HG02840 (cell line): ENCODE results near the gene CEND1.

Experiments
- ATAC-seq: cut with Tn5 transposase; IDR thresholded peaks from one replicate; pipeline ENCODE4 v1.9.1; 2021; ENCODE audit warnings: mild to moderate bottlenecking, moderate library complexity, moderate number of reproducible peaks; ENCODE audit not compliant: unreplicated experiment, low FRiP score

CEND1 gene

DNA sequence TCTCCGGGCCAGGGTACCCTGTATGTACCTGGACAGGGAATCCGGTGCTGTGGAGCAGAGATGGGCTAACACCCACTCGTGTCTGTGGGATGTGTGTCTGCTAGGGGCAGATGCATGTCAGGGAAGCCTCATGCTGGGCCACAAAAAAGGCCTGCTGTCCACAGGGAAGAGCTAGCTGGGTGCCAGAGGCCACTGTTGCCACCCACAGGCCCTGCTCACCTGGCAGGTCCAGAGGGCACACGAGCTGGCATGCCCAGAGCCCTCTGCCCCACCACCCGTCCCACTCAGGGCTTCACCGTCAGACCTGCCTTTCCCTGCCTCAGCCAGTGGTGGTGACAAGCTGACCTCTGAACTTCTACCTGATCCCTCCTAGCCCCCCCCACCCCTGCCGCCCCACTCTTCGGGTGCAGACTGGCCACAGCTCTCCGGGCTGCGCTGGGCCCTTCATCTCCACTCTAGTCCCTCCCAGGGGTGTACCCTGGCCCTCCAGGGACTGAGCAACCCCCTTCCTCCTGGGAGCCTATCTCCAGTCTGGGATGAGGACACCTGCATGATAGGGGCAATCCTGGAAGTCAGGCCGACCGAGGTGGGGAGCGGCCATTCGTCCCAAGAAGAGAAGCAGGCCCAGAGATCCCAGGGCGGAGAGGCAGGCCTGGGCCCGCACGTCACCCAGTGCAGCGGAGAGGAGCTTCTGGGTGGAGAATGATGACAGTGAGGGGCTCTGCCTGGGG lies 6.8 kb upstream of the CEND1 start:
- no peak for ATAC-seq

DNA sequence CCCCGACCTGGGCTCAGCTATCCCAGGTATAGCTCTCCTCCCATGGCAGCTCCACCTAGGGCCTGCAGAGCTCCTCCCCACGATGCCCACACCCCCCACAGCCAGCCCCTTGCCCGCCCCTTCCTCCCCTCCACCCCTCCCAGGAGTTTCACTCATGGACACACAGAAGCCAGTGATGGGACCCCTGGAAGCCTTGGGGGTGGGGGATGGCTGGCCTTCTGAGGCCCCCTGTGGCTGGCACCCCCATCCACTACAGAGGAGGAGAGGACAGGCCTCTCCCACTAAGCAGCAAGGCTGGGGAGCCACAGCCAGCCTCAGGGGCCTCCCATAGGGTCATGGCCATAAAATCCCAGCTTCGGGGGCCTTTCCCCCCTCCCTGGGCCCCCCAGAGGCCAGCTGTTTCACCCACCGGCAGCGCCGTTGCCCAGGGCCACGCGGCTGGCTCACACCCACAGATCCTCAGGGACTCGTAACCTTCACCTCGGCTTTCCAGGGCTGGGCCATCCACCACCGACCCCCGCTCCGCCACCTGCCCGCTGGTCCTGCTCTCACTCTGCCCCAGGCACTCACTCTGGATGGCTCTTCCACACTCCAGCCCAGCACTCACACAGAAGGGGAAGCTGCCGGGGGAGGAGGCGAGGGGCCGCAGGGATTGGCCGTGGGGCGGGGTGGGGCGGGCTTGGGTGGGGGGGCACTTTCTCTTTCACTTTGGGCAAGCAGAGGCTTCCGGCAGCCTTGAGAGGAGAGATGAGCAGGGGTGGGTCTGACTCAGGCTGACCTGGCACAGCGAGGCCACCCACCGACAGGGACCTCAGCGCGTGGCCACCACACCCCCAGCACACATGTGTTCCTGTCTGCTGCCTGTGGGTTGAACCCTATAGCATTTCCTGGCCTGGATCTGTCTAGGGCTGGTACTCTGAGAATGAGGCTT lies 6.0 kb upstream of the CEND1 start:
- ATAC-seq: no peak

GRCh38 chr11:794766-795633 lies 5.1 kb upstream of the CEND1 start:
- ATAC-seq: no peak

DNA sequence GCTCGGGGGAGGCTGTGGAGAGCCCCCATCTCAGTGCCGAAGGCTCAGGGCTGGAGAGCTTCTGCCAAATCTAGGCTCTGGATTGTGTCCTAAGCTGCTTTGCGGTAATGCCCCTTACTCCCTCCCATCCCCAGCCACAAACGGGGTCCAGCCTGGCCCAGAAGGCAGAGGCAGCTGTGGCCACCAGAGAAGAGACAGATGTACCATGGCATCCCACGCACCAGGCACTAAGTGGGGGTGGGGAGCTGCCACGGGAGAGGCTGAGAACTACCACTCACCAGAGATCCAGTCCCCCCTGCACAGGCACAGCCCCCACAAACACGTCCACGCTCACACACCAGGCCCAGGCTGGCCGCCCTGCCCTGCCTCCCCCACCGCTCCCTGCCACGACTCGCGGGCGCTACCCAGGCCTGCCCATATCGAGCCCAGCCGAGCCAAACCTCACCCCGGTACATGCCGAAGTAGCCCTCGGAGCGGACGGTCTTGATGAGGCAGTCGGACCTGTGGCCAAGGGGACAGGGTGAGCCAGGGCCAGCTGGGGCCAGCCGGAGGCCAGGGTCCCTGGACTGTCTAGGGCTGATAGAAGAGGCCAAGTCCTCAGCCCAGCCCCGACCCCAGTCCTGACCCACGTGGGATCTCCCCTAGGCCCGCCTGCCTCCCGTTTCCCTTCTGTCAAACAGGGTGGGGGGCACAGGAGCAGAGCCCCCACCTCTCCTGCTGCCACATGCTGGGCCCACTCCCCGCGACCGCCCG lies 4.3 kb upstream of the CEND1 start:
- no peak for ATAC-seq

DNA sequence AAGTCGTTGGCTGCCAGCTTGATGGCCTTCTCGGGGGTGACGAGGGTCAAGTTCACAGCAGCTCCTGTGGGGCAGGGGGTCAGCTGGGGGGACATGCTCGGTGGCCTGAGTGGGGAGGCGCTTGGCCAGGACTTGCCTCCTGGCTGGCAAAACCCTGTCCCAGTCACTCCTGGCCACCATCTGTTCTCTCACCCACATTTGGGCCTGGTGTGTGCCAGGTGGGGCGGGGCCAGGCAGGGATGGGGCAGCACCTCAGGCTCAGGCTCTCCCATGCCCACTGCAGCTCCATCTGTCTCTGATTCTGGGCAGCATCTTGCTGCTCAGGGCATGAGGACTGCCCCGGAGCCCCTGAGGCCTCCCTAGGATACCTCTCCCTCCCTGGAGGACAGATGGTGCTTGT lies 3.7 kb upstream of the CEND1 start:
- ATAC-seq: no peak

DNA sequence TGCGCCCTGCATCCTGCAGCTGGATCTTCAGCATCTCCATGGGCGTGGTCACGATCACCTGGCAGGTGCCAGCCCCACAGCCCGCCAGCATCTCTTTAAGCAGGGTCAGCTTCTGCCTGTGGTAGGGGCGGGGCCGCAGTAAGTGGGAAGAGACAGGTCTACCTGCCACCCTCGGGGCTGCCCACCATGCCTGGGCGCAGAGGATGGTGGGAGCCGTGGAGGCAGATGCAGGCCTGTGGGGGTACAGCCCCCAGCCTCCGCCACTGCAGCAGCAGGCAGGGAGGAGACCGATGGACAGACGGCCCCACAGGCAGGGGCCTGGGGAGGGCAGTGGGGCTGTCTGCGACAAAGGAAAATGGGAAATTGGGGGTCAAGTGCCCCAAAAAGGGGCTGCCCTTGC lies 3.0 kb upstream of the CEND1 start:
- no peak for ATAC-seq

DNA sequence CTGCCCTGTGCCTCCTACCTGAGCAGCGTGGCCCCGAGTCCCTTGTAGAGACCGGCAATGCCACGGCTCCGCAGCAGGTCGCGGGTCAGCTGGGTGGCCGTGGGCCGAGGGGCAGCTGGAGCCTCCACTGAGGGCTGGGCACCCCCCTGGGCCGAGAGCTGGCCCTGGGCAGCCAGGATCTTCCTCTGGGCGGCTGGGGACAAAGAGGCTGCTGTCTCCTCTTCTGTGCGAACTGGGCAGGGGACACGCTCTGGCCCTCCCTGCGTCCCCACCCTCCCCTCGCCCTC lies 2.6 kb upstream of the CEND1 start:
- no peak for ATAC-seq

DNA sequence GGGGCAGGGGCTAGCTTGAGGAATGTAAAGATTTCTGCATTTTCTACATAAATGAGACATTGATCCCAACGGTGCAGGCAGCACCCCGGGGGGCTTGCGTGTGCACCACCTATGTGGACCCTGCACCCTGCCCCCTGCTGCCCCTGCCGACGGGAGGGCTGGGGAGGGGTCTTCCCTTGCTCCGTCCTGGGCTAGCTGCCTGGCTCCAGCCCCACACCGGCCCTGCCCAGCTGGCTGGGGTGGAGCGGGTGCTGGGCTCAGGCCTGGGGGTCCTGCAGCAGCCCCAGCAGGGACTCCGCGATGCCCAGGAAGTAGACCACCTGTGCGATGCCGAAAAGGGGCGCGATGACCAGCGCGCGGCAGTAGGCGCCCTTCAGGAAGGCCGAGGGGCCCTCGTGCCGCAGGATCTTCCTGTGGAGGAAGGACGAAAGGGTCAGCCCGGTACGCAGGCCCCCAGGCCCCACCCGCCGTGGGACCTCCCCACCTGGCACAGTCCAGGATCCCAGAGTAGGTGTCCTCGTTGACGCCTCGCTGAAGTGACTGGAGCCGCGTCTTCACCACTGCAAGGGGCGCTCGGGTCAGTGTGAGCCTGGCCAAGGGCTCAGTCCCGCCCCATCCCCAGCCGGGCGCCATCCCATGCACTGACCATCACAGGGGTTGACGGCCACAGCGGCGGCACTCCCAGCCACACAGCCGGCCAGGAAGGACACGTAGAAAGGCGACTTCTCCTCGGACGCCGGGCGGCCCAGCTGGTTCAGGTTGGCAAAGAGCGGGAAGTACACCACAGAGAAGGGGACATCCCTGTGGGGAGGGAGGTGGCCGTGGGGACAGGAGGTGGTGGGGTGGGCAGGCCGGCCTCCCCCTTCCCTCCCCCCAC lies 2.0 kb upstream of the CEND1 start:
- no peak for ATAC-seq

- no peak for ATAC-seq
Measured at GRCh38 chr11:790721-791564, 1.1 kb upstream of the CEND1 start.

DNA sequence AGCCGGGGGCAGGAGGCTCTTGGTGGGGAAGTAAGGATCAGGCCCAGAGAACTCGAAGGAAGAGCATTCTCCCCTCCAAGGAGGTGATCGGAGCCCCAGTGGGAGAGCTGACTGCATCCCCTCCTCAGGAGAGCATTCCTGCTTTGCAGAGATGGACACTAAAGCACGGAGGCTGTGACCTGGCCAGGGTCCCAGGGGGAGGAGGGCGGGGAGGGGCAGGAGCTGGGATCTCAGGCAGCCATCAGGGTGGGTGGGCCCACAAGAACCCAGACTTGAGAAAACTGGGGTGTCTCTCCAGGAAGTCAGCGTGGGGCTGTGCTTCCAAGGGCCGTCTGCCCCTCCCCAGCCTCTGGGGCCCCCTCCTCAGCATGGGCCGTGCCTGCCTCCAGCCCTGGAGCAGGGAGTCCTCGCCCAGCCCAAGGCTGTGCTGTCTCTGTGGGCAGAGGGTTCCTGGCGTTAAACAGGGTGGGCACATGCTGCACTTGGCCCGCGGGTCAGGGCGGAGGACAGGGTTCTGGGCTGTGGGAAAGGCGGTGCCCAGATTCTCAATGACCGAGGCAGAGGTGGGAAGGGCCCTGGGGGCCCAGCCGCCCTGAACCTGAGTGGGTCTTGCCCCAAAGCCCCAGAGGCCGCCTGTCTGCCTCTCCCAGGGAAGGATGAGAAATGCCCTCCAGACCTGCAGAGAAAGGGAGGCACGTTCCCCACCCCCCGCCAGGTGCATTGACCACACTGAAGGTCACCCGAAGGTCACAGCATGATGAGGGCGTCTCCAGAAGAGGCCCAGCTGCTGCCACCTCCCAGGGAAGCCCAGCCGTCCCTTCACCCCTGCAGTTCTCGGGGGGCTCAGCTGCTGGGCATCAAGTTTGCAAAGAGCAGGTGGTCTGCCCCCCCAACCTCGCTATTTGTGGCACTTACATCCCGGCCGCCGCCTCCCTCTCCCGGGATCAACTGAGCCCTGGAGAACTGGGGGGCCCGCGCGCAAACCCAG lies 643 bp downstream of the CEND1 start:
- no peak for ATAC-seq

GRCh38 chr11:788009-788640 lies 1.8 kb downstream of the CEND1 start:
- ATAC-seq: no peak

GRCh38 chr11:787084-787675 lies 2.7 kb downstream of the CEND1 start:
- ATAC-seq: no peak

- no peak for ATAC-seq
Measured at GRCh38 chr11:786235-787083, 3.4 kb downstream of the CEND1 start.

DNA sequence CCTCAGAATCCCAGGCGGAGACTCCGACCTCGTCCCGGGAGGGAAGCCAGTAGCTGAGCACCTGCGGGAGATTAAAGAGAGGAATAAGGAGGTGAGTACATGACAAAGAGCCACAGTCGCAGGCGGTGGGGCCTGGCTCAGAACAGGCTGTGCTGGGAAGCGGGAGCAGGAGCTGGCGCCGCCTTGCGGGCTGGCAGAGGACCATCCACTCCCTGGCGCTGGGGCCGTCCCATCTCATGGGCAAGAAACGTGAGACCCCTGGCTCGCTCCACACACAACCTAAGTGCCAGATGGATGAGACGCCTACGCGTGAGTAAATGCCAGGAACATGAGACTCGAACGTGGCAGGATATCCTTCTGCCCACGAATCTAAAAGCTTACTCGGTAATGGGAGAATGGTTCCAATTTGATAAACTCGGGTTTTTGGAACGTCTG lies 6.3 kb downstream of the CEND1 start:
- ATAC-seq: no peak
